Measurements from ENCODE around the gene STK39. TPM values are rescaled to one million over a fixed set of nuclear protein-coding genes. Genes with fewer than 3 reads are reported as not detected.
"Not testable (repeated sequence)": the region's sequence is repeated elsewhere in the genome, so short reads cannot be mapped to it uniquely, and the experiment has no call there.

The STK39 gene
- total RNA-seq, 1 donor from 2014 or later: 14.3 TPM

DNA sequence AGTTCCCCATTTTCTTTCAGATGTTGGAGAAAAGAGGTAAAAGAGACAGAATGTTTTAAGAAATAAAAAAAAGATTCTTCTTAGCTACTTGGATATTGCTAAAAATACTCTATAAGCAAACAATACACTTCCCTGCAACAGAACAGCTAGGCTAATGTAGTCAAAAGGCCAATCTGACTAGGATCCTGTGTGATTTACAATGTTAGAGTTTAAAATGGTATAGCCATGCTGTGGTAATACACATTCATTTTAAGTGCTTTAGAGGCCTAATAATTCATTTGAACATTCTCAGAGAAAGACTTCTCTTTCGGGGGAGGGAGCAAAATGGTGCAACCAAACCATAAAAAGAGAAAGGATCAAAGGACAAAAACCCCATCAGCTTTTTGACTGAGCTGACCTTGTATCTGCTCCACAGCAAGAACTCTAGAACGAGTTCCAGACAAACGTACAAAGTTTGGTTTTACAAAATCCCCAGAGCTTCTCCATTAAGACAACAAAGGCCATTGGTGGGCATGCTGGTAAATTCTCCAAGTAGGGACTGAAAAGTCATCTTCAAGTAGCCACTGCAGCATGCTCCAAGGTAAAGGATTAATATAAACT lies 200.2 kb downstream of the STK39 start:
- H3K4me1 Mint-ChIP-seq (ENCODE audit: unreplicated experiment): peaks cover 3% of the 10 kb centered on the region
- H3K27ac Mint-ChIP-seq (ENCODE audit: unreplicated experiment): no peak overlapping the region
- no peak overlapping the region for H3K4me3 Mint-ChIP-seq (ENCODE audit: unreplicated experiment)
- TF ChIP-seq, protein P1, sequence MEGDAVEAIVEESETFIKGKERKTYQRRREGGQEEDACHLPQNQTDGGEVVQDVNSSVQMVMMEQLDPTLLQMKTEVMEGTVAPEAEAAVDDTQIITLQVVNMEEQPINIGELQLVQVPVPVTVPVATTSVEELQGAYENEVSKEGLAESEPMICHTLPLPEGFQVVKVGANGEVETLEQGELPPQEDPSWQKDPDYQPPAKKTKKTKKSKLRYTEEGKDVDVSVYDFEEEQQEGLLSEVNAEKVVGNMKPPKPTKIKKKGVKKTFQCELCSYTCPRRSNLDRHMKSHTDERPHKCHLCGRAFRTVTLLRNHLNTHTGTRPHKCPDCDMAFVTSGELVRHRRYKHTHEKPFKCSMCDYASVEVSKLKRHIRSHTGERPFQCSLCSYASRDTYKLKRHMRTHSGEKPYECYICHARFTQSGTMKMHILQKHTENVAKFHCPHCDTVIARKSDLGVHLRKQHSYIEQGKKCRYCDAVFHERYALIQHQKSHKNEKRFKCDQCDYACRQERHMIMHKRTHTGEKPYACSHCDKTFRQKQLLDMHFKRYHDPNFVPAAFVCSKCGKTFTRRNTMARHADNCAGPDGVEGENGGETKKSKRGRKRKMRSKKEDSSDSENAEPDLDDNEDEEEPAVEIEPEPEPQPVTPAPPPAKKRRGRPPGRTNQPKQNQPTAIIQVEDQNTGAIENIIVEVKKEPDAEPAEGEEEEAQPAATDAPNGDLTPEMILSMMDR (IDR thresholded peaks at IDR 0.05; ENCODE audit: unreplicated experiment): no peak
- peaks cover 2% of the 10 kb centered on the region for H3K27me3 Mint-ChIP-seq (ENCODE audit: unreplicated experiment)
- no peak for DNase-seq (ENCODE audit: low spot score)
- no peaks in the 10 kb centered on the region for H3K9me3 Mint-ChIP-seq (ENCODE audit: unreplicated experiment)
- H3K36me3 Mint-ChIP-seq (ENCODE audit: low read depth, unreplicated experiment): peaks cover 3% of the 10 kb centered on the region

DNA sequence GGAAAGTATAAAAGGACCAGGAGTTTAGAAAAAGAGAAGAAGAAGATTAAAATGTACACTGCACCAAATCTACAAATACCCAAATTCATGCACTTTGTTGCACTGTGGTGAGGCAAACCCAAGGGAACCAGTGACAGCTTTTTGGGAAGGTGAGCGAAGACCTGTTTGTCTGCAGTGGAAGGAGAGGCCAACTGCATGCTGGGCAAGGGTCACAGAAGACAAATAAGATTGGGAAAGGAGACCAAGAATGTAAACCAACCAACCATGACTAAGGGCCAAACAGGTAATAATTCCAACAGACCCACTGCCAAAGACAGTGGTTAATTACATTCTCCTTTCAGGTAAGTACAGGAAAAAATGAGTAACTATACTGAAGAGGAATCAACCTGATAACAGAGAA lies 202.8 kb downstream of the STK39 start:
- no peaks in the 10 kb centered on the region for H3K4me1 Mint-ChIP-seq (ENCODE audit: unreplicated experiment)
- TF ChIP-seq, protein P1 (IDR thresholded peaks at IDR 0.05; ENCODE audit: unreplicated experiment): no peak
- H3K36me3 Mint-ChIP-seq (ENCODE audit: low read depth, unreplicated experiment): peaks cover under 1% of the 10 kb centered on the region
- peaks cover 2% of the 10 kb centered on the region for H3K27me3 Mint-ChIP-seq (ENCODE audit: unreplicated experiment)
- H3K9me3 Mint-ChIP-seq (ENCODE audit: unreplicated experiment): no peaks in the 10 kb centered on the region
- H3K27ac Mint-ChIP-seq (ENCODE audit: unreplicated experiment): no peak overlapping the region
- no peak for DNase-seq (ENCODE audit: low spot score)
- no peak overlapping the region for H3K4me3 Mint-ChIP-seq (ENCODE audit: unreplicated experiment)

DNA sequence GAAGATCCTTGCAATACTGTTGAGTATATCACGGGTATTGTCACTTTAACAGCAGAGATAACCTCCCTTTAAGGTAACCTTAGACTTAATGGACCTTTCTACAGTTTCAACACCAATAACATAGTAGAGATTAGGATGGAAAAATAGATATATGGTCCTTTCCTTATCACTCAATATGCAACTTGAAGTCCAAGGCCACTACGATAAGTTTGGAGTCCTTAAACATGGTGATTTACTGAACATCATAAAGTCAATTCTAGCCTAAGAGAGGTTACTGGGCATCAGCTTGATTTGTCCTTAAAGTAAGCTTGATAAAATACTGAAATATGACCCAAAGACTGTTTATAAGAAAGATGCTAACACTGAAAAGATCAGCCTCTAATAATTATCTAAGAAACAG lies 203.2 kb downstream of the STK39 start:
- no peak overlapping the region for H3K27ac Mint-ChIP-seq (ENCODE audit: unreplicated experiment)

DNA sequence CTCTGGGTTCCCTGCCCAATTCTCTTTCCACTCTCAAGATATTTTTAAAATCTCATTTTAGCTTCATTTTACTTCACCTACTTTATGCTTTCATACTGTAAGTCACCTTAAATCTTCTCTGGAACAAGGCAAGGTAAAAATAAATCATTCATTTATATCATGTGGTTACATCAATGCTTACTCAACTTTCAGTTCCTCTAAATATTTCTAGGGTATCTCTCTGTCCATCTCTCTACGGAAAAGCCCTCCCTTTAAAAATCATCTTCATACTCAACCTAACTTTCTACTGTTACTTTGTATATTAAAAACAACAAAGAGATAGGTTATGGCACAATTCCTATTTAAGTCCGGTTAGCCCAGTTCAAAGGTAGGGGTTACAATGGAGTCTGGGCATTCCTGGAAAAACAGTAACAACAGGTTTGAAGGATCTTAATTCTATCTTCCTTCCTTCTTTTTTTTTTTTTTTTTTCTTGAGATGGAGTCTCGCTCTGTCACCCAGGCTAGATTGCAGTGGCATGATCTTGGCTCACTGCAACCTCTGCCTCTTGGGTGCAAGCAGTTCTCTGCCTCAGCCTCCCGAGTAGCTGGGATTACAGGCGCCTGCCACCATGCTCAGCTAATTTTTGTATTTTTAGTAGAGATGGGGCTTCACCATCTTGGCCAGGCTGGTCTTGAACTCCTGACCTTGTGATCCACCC lies 205.1 kb downstream of the STK39 start:
- H3K36me3 Mint-ChIP-seq (ENCODE audit: low read depth, unreplicated experiment); H3K27me3 Mint-ChIP-seq (ENCODE audit: unreplicated experiment); DNase-seq (ENCODE audit: low spot score); H3K27ac Mint-ChIP-seq (ENCODE audit: unreplicated experiment); H3K4me3 Mint-ChIP-seq (ENCODE audit: unreplicated experiment); H3K9me3 Mint-ChIP-seq (ENCODE audit: unreplicated experiment); H3K4me1 Mint-ChIP-seq (ENCODE audit: unreplicated experiment): not testable (repeated sequence)

More for the DNA sequence above, 203.2 kb downstream of the STK39 start:
- Mint-ChIP-seq H3K36me3 (ENCODE audit: low read depth, unreplicated experiment) (no peaks in the 10 kb centered on the region), H3K4me1 (ENCODE audit: unreplicated experiment) (no peaks in the 10 kb centered on the region), H3K9me3 (ENCODE audit: unreplicated experiment) (no peaks in the 10 kb centered on the region), H3K27me3 (ENCODE audit: unreplicated experiment) (peaks cover 2% of the 10 kb centered on the region), H3K4me3 (ENCODE audit: unreplicated experiment) (no peak overlapping the region)
- DNase-seq (ENCODE audit: low spot score): no peak
- TF ChIP-seq, protein P1 (IDR thresholded peaks at IDR 0.05; ENCODE audit: unreplicated experiment): no peak

DNA sequence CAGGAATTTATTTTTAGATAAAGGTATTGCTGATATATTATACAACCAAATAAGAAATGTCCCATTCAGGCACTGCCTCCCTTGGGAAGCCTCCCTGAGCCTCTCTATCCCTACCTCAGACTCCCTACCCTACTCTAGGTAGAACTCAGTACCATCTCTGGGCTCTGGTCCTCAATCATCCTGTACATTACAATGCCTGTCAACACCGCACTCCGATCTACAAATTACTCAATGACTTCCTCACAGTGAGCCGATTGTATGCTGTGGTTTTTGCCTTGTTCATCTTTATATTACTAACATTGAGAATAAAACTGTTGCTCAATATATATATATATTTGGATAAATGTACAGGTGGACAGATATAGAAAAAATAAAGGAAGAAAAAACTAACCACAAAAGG lies 207.5 kb downstream of the STK39 start:
- no peaks in the 10 kb centered on the region for H3K27me3 Mint-ChIP-seq (ENCODE audit: unreplicated experiment)
- TF ChIP-seq, protein P1 (IDR thresholded peaks at IDR 0.05; ENCODE audit: unreplicated experiment): no peak
- no peak overlapping the region for H3K4me3 Mint-ChIP-seq (ENCODE audit: unreplicated experiment)
- H3K36me3 Mint-ChIP-seq (ENCODE audit: low read depth, unreplicated experiment): no peaks in the 10 kb centered on the region
- H3K4me1 Mint-ChIP-seq (ENCODE audit: unreplicated experiment): no peaks in the 10 kb centered on the region
- no peak for DNase-seq (ENCODE audit: low spot score)
- no peak overlapping the region for H3K27ac Mint-ChIP-seq (ENCODE audit: unreplicated experiment)
- no peaks in the 10 kb centered on the region for H3K9me3 Mint-ChIP-seq (ENCODE audit: unreplicated experiment)
